PC-3 (cell line): Measurements from ENCODE around the gene DMD.

ENCODE experiments used
- EZH2 ChIP-seq: fragments of 300-600 bp; sonication (generic); IDR thresholded peaks from one replicate; pipeline ENCODE4 v1.6.1; 2017; ENCODE audit warnings: antibody characterized with exemption, mild to moderate bottlenecking, low read length; ENCODE audit not compliant: unreplicated experiment
- EZH2phosphoT487 ChIP-seq: fragments of 300-600 bp; sonication (generic); IDR thresholded peaks from 2 replicates; pipeline ENCODE4 v1.6.1; 2018; ENCODE audit warnings: mild to moderate bottlenecking, antibody characterized with exemption, low read length, borderline replicate concordance
- TF ChIP-seq, protein P1 (sequence below): fragments of 300-600 bp; sonication (generic); conservative IDR thresholded peaks from 2 replicates; pipeline ENCODE4 v1.5.1; 2017; ENCODE audit warnings: antibody characterized with exemption, low read depth, mild to moderate bottlenecking, low read length

DNA sequence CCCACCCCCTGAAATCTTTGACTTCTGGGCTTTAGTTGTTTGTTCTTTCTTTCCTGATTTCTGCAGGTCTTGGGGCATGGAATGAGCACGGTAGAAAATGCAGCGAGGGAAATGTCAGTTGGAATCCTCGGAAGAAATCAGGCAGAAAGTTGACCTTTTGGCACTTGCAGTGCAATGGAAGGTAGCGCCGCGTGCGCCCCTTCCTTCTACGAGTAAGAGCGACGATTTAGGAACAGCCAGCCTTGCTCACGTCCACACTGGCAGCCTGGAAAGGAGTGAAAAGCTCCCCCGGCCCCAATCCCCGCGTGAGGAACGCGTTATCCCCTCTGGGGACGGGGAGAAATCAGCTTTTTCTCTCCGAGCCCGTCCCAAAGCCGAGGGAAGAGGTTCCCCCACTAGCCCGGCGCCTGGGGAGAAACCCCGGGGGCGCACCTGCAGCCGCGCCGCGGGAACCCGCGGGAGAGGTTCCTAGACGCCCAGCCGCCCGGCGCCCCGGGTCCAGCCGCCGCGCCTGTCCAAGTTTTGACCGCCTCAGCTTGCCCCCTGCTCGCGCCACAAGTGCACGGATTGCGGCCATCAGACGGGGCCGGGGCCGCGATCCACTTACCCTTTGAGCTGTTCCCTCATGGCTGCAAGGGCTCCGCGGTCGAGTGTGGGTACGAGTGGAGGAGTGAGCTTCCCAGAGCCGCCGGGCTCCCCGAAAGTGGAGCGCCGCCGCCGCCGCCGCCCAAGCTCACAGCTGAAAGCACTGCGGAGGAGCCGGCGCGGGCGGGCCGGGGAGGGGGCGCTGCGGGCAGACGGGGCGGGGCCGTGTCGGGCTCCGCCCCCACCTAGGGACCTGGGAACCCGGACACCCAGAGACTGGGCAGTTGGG is 1944.9 kb downstream of the DMD start:
- TF ChIP-seq, protein P1, sequence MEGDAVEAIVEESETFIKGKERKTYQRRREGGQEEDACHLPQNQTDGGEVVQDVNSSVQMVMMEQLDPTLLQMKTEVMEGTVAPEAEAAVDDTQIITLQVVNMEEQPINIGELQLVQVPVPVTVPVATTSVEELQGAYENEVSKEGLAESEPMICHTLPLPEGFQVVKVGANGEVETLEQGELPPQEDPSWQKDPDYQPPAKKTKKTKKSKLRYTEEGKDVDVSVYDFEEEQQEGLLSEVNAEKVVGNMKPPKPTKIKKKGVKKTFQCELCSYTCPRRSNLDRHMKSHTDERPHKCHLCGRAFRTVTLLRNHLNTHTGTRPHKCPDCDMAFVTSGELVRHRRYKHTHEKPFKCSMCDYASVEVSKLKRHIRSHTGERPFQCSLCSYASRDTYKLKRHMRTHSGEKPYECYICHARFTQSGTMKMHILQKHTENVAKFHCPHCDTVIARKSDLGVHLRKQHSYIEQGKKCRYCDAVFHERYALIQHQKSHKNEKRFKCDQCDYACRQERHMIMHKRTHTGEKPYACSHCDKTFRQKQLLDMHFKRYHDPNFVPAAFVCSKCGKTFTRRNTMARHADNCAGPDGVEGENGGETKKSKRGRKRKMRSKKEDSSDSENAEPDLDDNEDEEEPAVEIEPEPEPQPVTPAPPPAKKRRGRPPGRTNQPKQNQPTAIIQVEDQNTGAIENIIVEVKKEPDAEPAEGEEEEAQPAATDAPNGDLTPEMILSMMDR = no peak
- TF ChIP-seq EZH2 = no peak
- no peak for TF ChIP-seq EZH2phosphoT487
